Body of pancreas (tissue), 4 donors: ENCODE results near the gene MLXIP. TPM values are rescaled to one million over a fixed set of nuclear protein-coding genes. Genes with fewer than 3 reads are reported as not detected.
"Not testable (repeated sequence)": the region's sequence is repeated elsewhere in the genome, so short reads cannot be mapped to it uniquely, and the experiment has no call there.

ENCODE experiments used
- ATAC-seq: fragments of 150-250 bp; one replicate; pipeline ENCODE4 v1.9.1; 2016
- DNase-seq, 4 donors: peaks; one replicate each; pipeline ENCODE4 v3.0.0-alpha.2; 2019
- H3K27ac ChIP-seq, 4 donors: fragments of 200-600 bp; sonication (generic); 1 replicate in 3 of 4; 2 replicates in 1 of 4; pipeline versions ENCODE4 v1.5.1 to v1.6.1; 2016 to 2019; ENCODE audit warnings: mild to moderate bottlenecking in 1 of 4, mixed read lengths in 1 of 4, moderate library complexity in 1 of 4
- H3K27me3 ChIP-seq, 2 donors: fragments of 200-600 bp; sonication (generic); one replicate each; pipeline ENCODE4 v1.6.0; 2016; ENCODE audit warnings: mild to moderate bottlenecking in 1 of 2
- H3K36me3 ChIP-seq, 2 donors: fragments of 200-600 bp; sonication (generic); replicated peaks in 1 of 2; 2 replicates each; pipeline ENCODE4 v1.5.1; 2016; ENCODE audit warnings: low read depth in 2 of 2; ENCODE audit not compliant: insufficient read depth in 1 of 2
- H3K4me1 ChIP-seq: fragments of 200-600 bp; sonication (generic); one replicate; pipeline ENCODE4 v1.6.0; 2016
- H3K4me3 ChIP-seq, 2 donors: fragments of 200-600 bp; sonication (generic); 1 replicate in 1 of 2; 2 replicates in 1 of 2; pipeline ENCODE4 v1.5.1; 2016 to 2019
- H3K9me3 ChIP-seq, 3 donors: fragments of 200-600 bp; sonication (generic); 1 replicate in 2 of 3; 2 replicates in 1 of 3; pipeline ENCODE4 v1.5.1; 2016
- POLR2A ChIP-seq, 3 donors: fragments of 450-650 bp; IDR thresholded peaks; one replicate each; pipeline ENCODE4 v1.6.1; 2016; ENCODE audit warnings: antibody characterized with exemption in 3 of 3, mild to moderate bottlenecking in 2 of 3
- WGBS, 2 donors: methylation state at CpG; one replicate each; pipeline ENCODE4 v1.1.5; 2017; 5-methylcytosine and 5-hydroxymethylcytosine counted together
- intact Hi-C: fragments of 100-400 bp; cut with DNase I; formaldehyde crosslinking; loops from one replicate; pipeline ENCODE4 v1.15.1; 2023
- total RNA-seq, 2 donors: library from RNA; depleted of rRNA; stranded (reverse); fragments of >200 nt; gene quantifications; one replicate each; pipeline ENCODE4 v1.1.0, GENCODE V29; 2016
- TF ChIP-seq, protein P1 (sequence below), 7 experiments: fragments of 450-650 bp in 4 of 7; fragments of 200-600 bp in 3 of 7; sonication (generic) in 3 of 7; IDR thresholded peaks; one replicate each; pipeline ENCODE4 v1.5.1; 2016 to 2019; ENCODE audit warnings: antibody characterized with exemption in 7 of 7

Gene MLXIP
- total RNA-seq, 2 donors from 2014 or later = 43.6 to 84.0 TPM

DNA sequence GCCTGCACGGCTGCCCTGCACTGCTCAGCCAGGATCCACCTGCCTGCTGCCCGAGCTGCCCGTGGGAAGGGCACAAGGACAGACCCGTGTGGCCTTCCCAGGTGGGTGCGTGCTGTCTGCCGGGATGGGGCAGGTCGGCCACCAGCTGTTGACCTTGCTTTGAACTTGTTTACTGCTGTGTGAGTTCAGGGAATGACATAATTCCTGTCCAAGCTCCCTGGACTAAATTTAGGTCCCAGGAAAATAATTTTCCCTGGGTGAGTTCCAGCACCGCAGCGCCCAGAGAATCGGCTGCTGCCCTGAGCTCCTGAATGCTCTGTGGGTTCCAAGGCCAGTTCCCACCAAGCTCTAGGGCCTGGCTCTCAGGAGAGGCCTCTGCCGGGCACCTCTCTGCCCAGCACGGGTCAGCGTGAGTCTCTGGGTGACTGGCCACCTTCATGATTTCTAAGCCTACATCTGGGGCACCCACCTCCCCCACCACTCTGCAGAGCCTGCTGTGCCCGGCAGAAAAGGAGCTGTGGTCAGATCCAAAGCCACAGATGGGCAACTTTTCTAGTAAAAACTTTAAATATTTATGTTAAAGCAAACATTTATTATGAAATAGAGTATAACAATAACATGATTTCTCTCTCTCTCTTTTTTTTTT is 27.2 kb upstream of the MLXIP start:
- WGBS, 2 donors = 1 to 10% methylated on average over 9 to 14 of the region's 14 CpGs
- Histone ChIP-seq H3K4me3 (no peak overlapping the region), H3K36me3 (peaks cover 0 to 2% of the 10 kb centered on the region in 2 donors), H3K27ac (peak overlapping the region; percentile 58 to 80 (median 77)), H3K9me3 (no peaks in the 10 kb centered on the region), H3K27me3 (no peaks in the 10 kb centered on the region), H3K4me1 (peaks cover 34% of the 10 kb centered on the region)
- TF ChIP-seq, protein P1, sequence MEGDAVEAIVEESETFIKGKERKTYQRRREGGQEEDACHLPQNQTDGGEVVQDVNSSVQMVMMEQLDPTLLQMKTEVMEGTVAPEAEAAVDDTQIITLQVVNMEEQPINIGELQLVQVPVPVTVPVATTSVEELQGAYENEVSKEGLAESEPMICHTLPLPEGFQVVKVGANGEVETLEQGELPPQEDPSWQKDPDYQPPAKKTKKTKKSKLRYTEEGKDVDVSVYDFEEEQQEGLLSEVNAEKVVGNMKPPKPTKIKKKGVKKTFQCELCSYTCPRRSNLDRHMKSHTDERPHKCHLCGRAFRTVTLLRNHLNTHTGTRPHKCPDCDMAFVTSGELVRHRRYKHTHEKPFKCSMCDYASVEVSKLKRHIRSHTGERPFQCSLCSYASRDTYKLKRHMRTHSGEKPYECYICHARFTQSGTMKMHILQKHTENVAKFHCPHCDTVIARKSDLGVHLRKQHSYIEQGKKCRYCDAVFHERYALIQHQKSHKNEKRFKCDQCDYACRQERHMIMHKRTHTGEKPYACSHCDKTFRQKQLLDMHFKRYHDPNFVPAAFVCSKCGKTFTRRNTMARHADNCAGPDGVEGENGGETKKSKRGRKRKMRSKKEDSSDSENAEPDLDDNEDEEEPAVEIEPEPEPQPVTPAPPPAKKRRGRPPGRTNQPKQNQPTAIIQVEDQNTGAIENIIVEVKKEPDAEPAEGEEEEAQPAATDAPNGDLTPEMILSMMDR (IDR thresholded peaks at IDR 0.05) = no peak
- no peak for TF ChIP-seq POLR2A (IDR thresholded peaks at IDR 0.05)
- intact Hi-C loops = no loop called here
- ATAC-seq (peak; percentile 63), DNase-seq (peak; percentile 49 to 71 (median 68))

DNA sequence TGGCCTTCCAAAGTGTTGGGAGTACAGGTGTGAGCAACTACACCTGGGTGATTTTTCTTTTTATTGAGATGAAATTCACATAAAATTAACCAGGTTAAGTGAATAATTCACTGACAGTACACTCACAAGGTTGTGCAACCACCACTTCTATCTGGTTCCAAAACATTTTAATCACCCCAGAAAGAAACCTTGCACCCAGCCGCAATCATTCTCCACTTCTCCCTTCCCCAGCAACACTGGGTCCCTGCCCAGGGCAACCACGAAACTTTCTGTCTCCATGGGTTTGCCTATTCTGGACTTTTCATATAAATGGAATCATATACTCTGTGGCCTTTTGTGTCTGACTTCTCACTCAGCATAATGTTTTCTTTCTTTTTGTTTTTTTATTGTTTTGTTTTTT is 26.3 kb upstream of the MLXIP start:
- WGBS, 2 donors = 42 to 55% methylated on average over 2 of the region's 2 CpGs
- no peaks in the 10 kb centered on the region for H3K9me3 ChIP-seq
- H3K36me3 ChIP-seq = no peaks in the 10 kb centered on the region
- TF ChIP-seq POLR2A (IDR thresholded peaks at IDR 0.05) = no peak
- TF ChIP-seq, protein P1 (IDR thresholded peaks at IDR 0.05) = no peak
- DNase-seq (peak in 1 of 4 donors; percentile 37), ATAC-seq (peak; percentile 8)
- H3K4me1 ChIP-seq = peaks cover 34% of the 10 kb centered on the region
- no peak overlapping the region for H3K4me3 ChIP-seq
- intact Hi-C loops = no loop called here
- H3K27me3 ChIP-seq = no peaks in the 10 kb centered on the region
- H3K27ac ChIP-seq = peak overlapping the region in 3 of 4 donors; percentile 74 to 80 (median 80)

DNA sequence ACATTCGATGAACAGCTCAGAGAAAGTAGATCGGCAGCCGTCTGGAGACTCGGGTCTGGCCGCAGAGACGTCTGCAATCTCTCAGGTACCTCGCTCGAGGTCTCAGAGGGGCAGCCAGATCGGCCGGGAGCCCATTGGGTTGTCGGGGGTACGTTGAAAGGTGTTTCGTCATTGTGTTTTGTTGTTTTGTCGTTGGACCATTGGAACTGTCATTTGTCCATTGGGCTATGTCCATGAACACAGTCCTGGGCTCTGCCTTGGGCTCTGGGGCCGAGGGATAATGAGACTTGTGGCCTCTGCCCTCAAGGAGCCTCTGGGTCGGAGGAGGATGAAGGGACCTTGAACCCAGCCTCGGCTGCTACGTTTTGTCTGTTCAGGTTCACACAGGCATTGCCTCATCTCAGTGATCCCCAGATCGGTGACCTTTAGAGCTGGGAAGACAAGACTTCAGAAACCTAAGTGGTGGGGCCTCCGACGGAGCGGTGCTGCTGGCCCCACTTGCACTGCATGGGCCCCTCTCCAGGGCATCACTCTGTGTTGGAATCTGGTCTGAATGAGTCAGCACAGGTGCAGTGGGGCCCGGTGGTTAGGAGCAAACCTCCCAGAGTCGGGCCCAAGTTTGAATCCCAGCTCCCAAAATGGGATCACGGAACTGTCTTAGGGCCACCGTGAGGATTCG is 23.6 kb upstream of the MLXIP start:
- Histone ChIP-seq H3K27ac (peak overlapping the region in 1 of 4 donors; percentile 13), H3K4me1 (peaks cover 34% of the 10 kb centered on the region), H3K27me3 (no peaks in the 10 kb centered on the region), H3K4me3 (no peak overlapping the region), H3K36me3 (peaks cover 0 to 5% of the 10 kb centered on the region in 2 donors), H3K9me3 (no peaks in the 10 kb centered on the region)
- no peak for ATAC-seq
- 83 to 85% methylated on average over 20 to 27 of the region's 27 CpGs for WGBS, 2 donors
- intact Hi-C loops = loop anchor here (2.0 to 5.0 kb wide), 3 partner anchors 37 to 137 kb away; no protein-coding TSS in a partner anchor
- no peak for TF ChIP-seq POLR2A (IDR thresholded peaks at IDR 0.05)
- TF ChIP-seq, protein P1 (IDR thresholded peaks at IDR 0.05) = no peak
- DNase-seq = no peak

DNA sequence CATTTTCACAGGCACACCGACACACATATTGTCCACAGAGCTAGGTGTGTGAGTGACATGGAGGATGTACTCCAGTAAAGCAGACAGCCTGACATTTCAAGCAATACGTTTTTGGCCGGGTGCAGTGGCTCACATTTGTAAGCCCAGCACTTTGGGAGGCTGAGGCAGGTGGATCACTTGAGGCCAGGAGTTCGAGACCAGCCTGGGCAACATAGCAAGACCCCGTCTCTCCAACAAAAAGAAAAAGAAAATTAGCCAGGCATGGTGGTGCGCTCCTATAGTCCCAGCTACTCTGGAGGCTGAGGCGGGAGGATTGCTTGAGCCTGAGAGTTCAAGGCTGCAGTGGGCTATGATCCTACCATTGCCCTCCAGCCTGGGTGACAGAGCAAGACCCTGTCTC is 22.1 kb upstream of the MLXIP start:
- 94 to 96% methylated on average over 7 of the region's 7 CpGs for WGBS, 2 donors
- not testable (repeated sequence) for H3K4me3 ChIP-seq, H3K27me3 ChIP-seq, ATAC-seq, H3K36me3 ChIP-seq, H3K9me3 ChIP-seq, DNase-seq, H3K27ac ChIP-seq
- intact Hi-C loops = loop anchor here (5.0 kb wide), 2 partner anchors 36 to 136 kb away; no protein-coding TSS in a partner anchor
- peaks cover 22% of the 10 kb centered on the region for H3K4me1 ChIP-seq

DNA sequence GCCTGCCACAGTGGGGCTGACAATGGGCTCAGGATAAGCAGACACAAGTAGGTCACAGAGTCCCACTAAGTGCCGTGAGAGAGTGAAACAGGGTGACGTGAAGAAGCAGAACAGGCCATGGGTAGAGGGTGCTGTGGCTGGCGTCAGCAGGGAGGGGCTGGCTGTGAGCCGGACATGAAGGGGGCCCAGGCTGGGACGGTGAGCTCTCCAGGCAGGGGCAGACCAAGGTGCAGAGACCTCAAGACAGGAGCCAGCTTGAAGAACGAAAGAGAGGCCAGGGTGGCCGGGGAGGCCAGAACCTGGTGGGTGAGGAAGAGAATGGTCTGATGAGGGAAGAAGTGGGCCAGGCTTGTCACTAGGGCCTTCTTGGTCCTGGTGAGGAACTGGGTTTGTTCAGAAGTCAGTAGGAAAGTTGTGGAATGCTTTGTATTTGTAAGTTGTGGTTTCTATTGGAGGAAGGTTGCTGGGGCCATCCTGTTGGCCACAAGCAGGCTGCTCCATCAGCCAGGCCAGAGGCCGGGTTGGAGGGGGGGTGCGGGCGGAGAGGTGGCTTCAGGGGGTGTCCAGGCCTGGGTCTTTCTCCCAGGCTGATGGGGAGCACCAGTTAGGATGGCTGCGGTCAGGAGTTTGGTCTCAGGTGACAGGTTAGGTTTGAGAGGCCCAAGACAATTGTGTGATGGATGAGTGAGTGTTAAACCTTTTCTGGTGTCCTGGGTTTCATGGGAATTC is 21.4 kb upstream of the MLXIP start:
- 92 to 95% methylated on average over 11 of the region's 11 CpGs for WGBS, 2 donors
- Histone ChIP-seq H3K4me3 (no peak overlapping the region), H3K27ac (no peak overlapping the region), H3K36me3 (peaks cover 0 to 5% of the 10 kb centered on the region in 2 donors), H3K27me3 (no peaks in the 10 kb centered on the region), H3K4me1 (peaks cover 19% of the 10 kb centered on the region), H3K9me3 (no peaks in the 10 kb centered on the region)
- intact Hi-C loops = loop anchor here (5.0 kb wide), 2 partner anchors 35 to 135 kb away; no protein-coding TSS in a partner anchor
- TF ChIP-seq POLR2A (IDR thresholded peaks at IDR 0.05) = no peak
- TF ChIP-seq, protein P1 (IDR thresholded peaks at IDR 0.05) = no peak
- ATAC-seq = no peak
- no peak for DNase-seq
